ENCODE measurements around the gene PRRX1.

The PRRX1 gene

DNA sequence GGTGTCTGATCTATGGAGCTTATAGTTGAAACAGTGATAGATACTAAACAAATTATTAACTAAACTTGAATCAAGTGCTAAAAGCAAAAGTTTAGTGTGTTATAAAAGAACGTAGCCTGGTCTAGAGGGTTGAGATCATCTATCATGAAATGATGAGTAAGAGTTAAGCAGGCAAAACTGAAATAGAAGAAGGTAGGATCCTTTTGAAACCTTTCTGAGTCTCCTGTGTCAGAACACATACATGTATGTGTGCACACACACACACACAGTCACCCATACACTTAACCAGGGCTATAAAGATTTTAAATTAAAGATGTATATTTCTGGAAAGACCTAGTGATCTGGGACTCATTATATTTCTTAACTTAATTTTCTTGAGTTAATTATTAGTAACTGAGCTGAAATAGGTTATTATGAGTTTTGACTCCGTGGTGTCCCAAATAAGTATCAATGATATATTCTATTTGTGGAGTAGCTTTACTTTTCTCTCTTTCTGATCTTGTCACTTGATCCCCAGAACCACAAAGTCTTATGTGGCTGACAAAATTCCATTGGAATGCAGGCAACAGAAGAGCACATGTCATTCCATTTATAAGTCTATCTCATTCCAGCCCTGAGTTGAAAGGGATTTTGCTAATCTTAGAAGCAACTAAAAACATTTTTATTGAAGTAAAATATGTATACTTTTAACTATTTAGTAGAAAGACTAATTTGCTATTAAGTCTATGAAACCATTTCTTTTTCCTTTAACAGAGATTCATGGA, 70.7 kb downstream of the PRRX1 start:
- no peak for TF ChIP-seq SP7 (tag by site-specific recombination; IDR thresholded peaks at IDR 0.05)
- no peak for TF ChIP-seq GLIS2 (tag by site-specific recombination; IDR thresholded peaks at IDR 0.05)
- TF ChIP-seq BCL11B (tag by site-specific recombination; IDR thresholded peaks at IDR 0.05; ENCODE audit: low read depth) = no peak
- TF ChIP-seq ZNF24 (tag by site-specific recombination; IDR thresholded peaks at IDR 0.05) = no peak
- TF ChIP-seq ZXDB (tag by site-specific recombination; IDR thresholded peaks at IDR 0.05) = no peak
- no peak for TF ChIP-seq ZNF324 (tag by site-specific recombination; IDR thresholded peaks at IDR 0.05)
- TF ChIP-seq, protein P1, sequence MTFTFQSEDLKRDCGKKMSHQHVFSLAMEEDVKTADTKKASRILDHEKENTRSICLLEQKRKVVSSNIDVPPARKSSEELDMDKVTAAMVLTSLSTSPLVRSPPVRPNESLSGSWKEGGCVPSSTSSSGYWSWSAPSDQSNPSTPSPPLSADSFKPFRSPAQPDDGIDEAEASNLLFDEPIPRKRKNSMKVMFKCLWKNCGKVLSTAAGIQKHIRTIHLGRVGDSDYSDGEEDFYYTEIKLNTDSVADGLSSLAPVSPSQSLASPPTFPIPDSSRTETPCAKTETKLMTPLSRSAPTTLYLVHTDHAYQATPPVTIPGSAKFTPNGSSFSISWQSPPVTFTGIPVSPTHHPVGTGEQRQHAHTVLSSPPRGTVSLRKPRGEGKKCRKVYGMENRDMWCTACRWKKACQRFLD (tag by site-specific recombination; IDR thresholded peaks at IDR 0.05) = no peak
- TF ChIP-seq ZNF48 (tag by site-specific recombination; IDR thresholded peaks at IDR 0.05) = no peak
- no peak for TF ChIP-seq TSHZ1 (tag by site-specific recombination; IDR thresholded peaks at IDR 0.05; ENCODE audit: borderline replicate concordance)
- TF ChIP-seq ZFP37 (tag by site-specific recombination; IDR thresholded peaks at IDR 0.05) = no peak
- TF ChIP-seq ZNF121 (tag by site-specific recombination; IDR thresholded peaks at IDR 0.05) = no peak
- TF ChIP-seq ZNF747 (tag by site-specific recombination; IDR thresholded peaks at IDR 0.05) = no peak
- no peak for TF ChIP-seq ZNF280D (tag by site-specific recombination; IDR thresholded peaks at IDR 0.05)
- no peak for TF ChIP-seq OSR2 (tag by site-specific recombination; IDR thresholded peaks at IDR 0.05)
- TF ChIP-seq CTCF (tag by site-specific recombination; IDR thresholded peaks at IDR 0.05) = no peak
- TF ChIP-seq ZNF280C (tag by site-specific recombination; IDR thresholded peaks at IDR 0.05) = no peak
- TF ChIP-seq ZBTB8A (tag by site-specific recombination; IDR thresholded peaks at IDR 0.05) = no peak
- CTCF ChIA-PET = interaction anchor here (1.6 kb wide), 1 partner anchor 45 kb away, joined by 5 read pairs; no protein-coding TSS in a partner anchor
- Histone ChIP-seq H3K27ac (ENCODE audit: extremely low read depth, low read depth, low read length) (no peak overlapping the region), H3K4me1 (ENCODE audit: control insufficient read depth, insufficient read depth, low read length) (no peaks in the 10 kb centered on the region), H3K36me3 (ENCODE audit: control insufficient read depth in 2 of 2, insufficient read depth in 1 of 2, low read length in 2 of 2) (no peaks in the 10 kb centered on the region), H3K9me3 (ENCODE audit: control insufficient read depth, insufficient read depth, low read depth, low read length) (no peaks in the 10 kb centered on the region), H3K4me3 (ENCODE audit: low read depth, low read length) (no peak overlapping the region)
- POLR2A ChIA-PET = no interaction called here
